T-helper 2 cell treated with Interferon-gamma antibody and Interleukin-4, amounts not matched to agents 5 μg/mL and 100 μg/mL, for 36 hours (primary cell): Measurements from ENCODE around the gene INPP4B.
A peak's percentile ranks its signal among the peaks of the same experiment; 100 is the strongest.

Experiments
- DNase-seq: peaks from one replicate; pipeline ENCODE4 v3.0.0; 2021; ENCODE audit warnings: low spot score
- H3K27ac Mint-ChIP-seq: one replicate; pipeline ENCODE4 v1.8.0; 2021; ENCODE audit warnings: mild to moderate bottlenecking, mixed read lengths
- H3K27me3 Mint-ChIP-seq: one replicate; pipeline ENCODE4 v1.8.0; 2021; ENCODE audit warnings: low read depth, mixed read lengths
- H3K36me3 Mint-ChIP-seq: one replicate; pipeline ENCODE4 v1.8.0; 2021; ENCODE audit warnings: low read depth, mixed read lengths
- H3K4me1 Mint-ChIP-seq: one replicate; pipeline ENCODE4 v1.8.0; 2021; ENCODE audit warnings: low read depth, mixed read lengths
- H3K4me3 Mint-ChIP-seq: one replicate; pipeline ENCODE4 v1.8.0; 2022; ENCODE audit warnings: mild to moderate bottlenecking, moderate library complexity, mixed read lengths
- H3K9me3 Mint-ChIP-seq: one replicate; pipeline ENCODE4 v1.8.0; 2021; ENCODE audit warnings: mixed read lengths

INPP4B gene

GRCh38 chr4:142743121-142743825 lies 102.8 kb downstream of the INPP4B start:
- no peak for DNase-seq
- peaks cover 16% of the 10 kb centered on the region for H3K9me3 Mint-ChIP-seq
- no peak overlapping the region for H3K4me3 Mint-ChIP-seq
- no peak overlapping the region for H3K27ac Mint-ChIP-seq
- H3K4me1 Mint-ChIP-seq, result no peaks in the 10 kb centered on the region
- H3K36me3 Mint-ChIP-seq, result no peaks in the 10 kb centered on the region
- peaks cover 2% of the 10 kb centered on the region for H3K27me3 Mint-ChIP-seq

- Mint-ChIP-seq H3K27ac (no peak overlapping the region), H3K4me3 (no peak overlapping the region), H3K27me3 (peaks cover 2% of the 10 kb centered on the region), H3K4me1 (no peaks in the 10 kb centered on the region), H3K9me3 (peaks cover 16% of the 10 kb centered on the region), H3K36me3 (no peaks in the 10 kb centered on the region)
- no peak for DNase-seq
Measured at GRCh38 chr4:142741995-142742394, 104.1 kb downstream of the INPP4B start.

- DNase-seq, result no peak
- H3K27me3 Mint-ChIP-seq, result no peaks in the 10 kb centered on the region
- H3K36me3 Mint-ChIP-seq, result no peaks in the 10 kb centered on the region
- no peaks in the 10 kb centered on the region for H3K9me3 Mint-ChIP-seq
- no peak overlapping the region for H3K4me3 Mint-ChIP-seq
- peaks cover 3% of the 10 kb centered on the region for H3K4me1 Mint-ChIP-seq
- H3K27ac Mint-ChIP-seq, result no peak overlapping the region
Measured at GRCh38 chr4:142728233-142728632, 117.9 kb downstream of the INPP4B start.

- no peaks in the 10 kb centered on the region for H3K36me3 Mint-ChIP-seq
- H3K9me3 Mint-ChIP-seq, result no peaks in the 10 kb centered on the region
- DNase-seq, result no peak
- no peak overlapping the region for H3K27ac Mint-ChIP-seq
- no peak overlapping the region for H3K4me3 Mint-ChIP-seq
- no peaks in the 10 kb centered on the region for H3K27me3 Mint-ChIP-seq
- peaks cover 4% of the 10 kb centered on the region for H3K4me1 Mint-ChIP-seq
Measured at GRCh38 chr4:142727149-142727548, 119.0 kb downstream of the INPP4B start.

- Mint-ChIP-seq H3K36me3 (no peaks in the 10 kb centered on the region), H3K27ac (no peak overlapping the region), H3K9me3 (no peaks in the 10 kb centered on the region), H3K4me3 (no peak overlapping the region), H3K27me3 (no peaks in the 10 kb centered on the region), H3K4me1 (peaks cover 6% of the 10 kb centered on the region)
- DNase-seq, result no peak
Measured at GRCh38 chr4:142725886-142726285, 120.2 kb downstream of the INPP4B start.

GRCh38 chr4:142721187-142721586 lies 124.9 kb downstream of the INPP4B start:
- no peak for DNase-seq
- H3K9me3 Mint-ChIP-seq, result peaks cover 7% of the 10 kb centered on the region
- peaks cover 5% of the 10 kb centered on the region for H3K36me3 Mint-ChIP-seq
- H3K4me3 Mint-ChIP-seq, result no peak overlapping the region
- H3K4me1 Mint-ChIP-seq, result peaks cover 16% of the 10 kb centered on the region
- H3K27me3 Mint-ChIP-seq, result no peaks in the 10 kb centered on the region
- H3K27ac Mint-ChIP-seq, result no peak overlapping the region

- Mint-ChIP-seq H3K27me3 (no peaks in the 10 kb centered on the region), H3K9me3 (peaks cover 12% of the 10 kb centered on the region), H3K36me3 (peaks cover 11% of the 10 kb centered on the region), H3K27ac (peak overlapping the region; percentile 36), H3K4me1 (peaks cover 22% of the 10 kb centered on the region), H3K4me3 (no peak overlapping the region)
- DNase-seq, result no peak
Measured at GRCh38 chr4:142719854-142720541, 126.1 kb downstream of the INPP4B start.

GRCh38 chr4:142718981-142719380 lies 127.1 kb downstream of the INPP4B start:
- no peak overlapping the region for H3K27ac Mint-ChIP-seq
- H3K27me3 Mint-ChIP-seq, result no peaks in the 10 kb centered on the region
- H3K4me3 Mint-ChIP-seq, result no peak overlapping the region
- H3K4me1 Mint-ChIP-seq, result peaks cover 22% of the 10 kb centered on the region
- no peak for DNase-seq
- H3K9me3 Mint-ChIP-seq, result peaks cover 12% of the 10 kb centered on the region
- H3K36me3 Mint-ChIP-seq, result peaks cover 11% of the 10 kb centered on the region

- Mint-ChIP-seq H3K27ac (no peak overlapping the region), H3K4me1 (peaks cover 41% of the 10 kb centered on the region), H3K36me3 (peaks cover 27% of the 10 kb centered on the region), H3K9me3 (peaks cover 26% of the 10 kb centered on the region), H3K27me3 (no peaks in the 10 kb centered on the region), H3K4me3 (no peak overlapping the region)
- no peak for DNase-seq
Measured at GRCh38 chr4:142715727-142716126, 130.4 kb downstream of the INPP4B start.

- H3K4me1 Mint-ChIP-seq, result peaks cover 46% of the 10 kb centered on the region
- peak overlapping the region; percentile 51 for H3K27ac Mint-ChIP-seq
- no peaks in the 10 kb centered on the region for H3K27me3 Mint-ChIP-seq
- H3K4me3 Mint-ChIP-seq, result peak overlapping the region; percentile 10
- DNase-seq, result no peak
- H3K9me3 Mint-ChIP-seq, result peaks cover 42% of the 10 kb centered on the region
- peaks cover 39% of the 10 kb centered on the region for H3K36me3 Mint-ChIP-seq
Measured at GRCh38 chr4:142713282-142714030, 132.6 kb downstream of the INPP4B start.

GRCh38 chr4:142708231-142708630 lies 137.9 kb downstream of the INPP4B start:
- Mint-ChIP-seq H3K27me3 (no peaks in the 10 kb centered on the region), H3K4me3 (no peak overlapping the region), H3K4me1 (peaks cover 30% of the 10 kb centered on the region)

GRCh38 chr4:142707401-142707800 lies 138.7 kb downstream of the INPP4B start:
- Mint-ChIP-seq H3K36me3 (peaks cover 22% of the 10 kb centered on the region), H3K27me3 (no peaks in the 10 kb centered on the region), H3K9me3 (peaks cover 21% of the 10 kb centered on the region), H3K27ac (no peak overlapping the region), H3K4me3 (no peak overlapping the region), H3K4me1 (peaks cover 26% of the 10 kb centered on the region)
- DNase-seq, result no peak

More at GRCh38 chr4:142708231-142708630, 137.9 kb downstream of the INPP4B start:
- no peak overlapping the region for H3K27ac Mint-ChIP-seq
- H3K36me3 Mint-ChIP-seq, result peaks cover 25% of the 10 kb centered on the region
- H3K9me3 Mint-ChIP-seq, result peaks cover 29% of the 10 kb centered on the region
- no peak for DNase-seq

- H3K27ac Mint-ChIP-seq, result no peak overlapping the region
- peaks cover 19% of the 10 kb centered on the region for H3K36me3 Mint-ChIP-seq
- no peak overlapping the region for H3K4me3 Mint-ChIP-seq
- DNase-seq, result no peak
- peaks cover 25% of the 10 kb centered on the region for H3K4me1 Mint-ChIP-seq
- peaks cover 17% of the 10 kb centered on the region for H3K9me3 Mint-ChIP-seq
- H3K27me3 Mint-ChIP-seq, result no peaks in the 10 kb centered on the region
Measured at GRCh38 chr4:142706381-142706780, 139.7 kb downstream of the INPP4B start.

GRCh38 chr4:142705820-142706219 lies 140.3 kb downstream of the INPP4B start:
- DNase-seq, result no peak
- no peaks in the 10 kb centered on the region for H3K27me3 Mint-ChIP-seq
- no peak overlapping the region for H3K4me3 Mint-ChIP-seq

More at GRCh38 chr4:142705820-142706219, 140.3 kb downstream of the INPP4B start:
- Mint-ChIP-seq H3K9me3 (peaks cover 16% of the 10 kb centered on the region), H3K27ac (no peak overlapping the region), H3K36me3 (peaks cover 16% of the 10 kb centered on the region), H3K4me1 (peaks cover 27% of the 10 kb centered on the region)
